Activated naive CD4-positive, alpha-beta T cell treated with anti-CD3 and anti-CD28 coated beads, Interleukin-2, amount 50 U/mL, for 72 hours (primary cell): ENCODE data around the gene EMP1. TPM values are rescaled to one million over a fixed set of nuclear protein-coding genes. Genes with fewer than 3 reads are reported as not detected.

Experiments used
- ATAC-seq, 2 donors: fragments of 150-1000 bp; cut with Tn5 transposase; 2 replicates each; pipeline ENCODE4 v1.10.0; 2021; ENCODE audit warnings: mild to moderate bottlenecking in 2 of 2, moderate library complexity in 2 of 2
- DNase-seq, 2 donors: peaks; one replicate each; pipeline ENCODE4 v3.0.0; 2021 to 2022; ENCODE audit warnings: low spot score in 2 of 2
- H3K27ac Mint-ChIP-seq, 2 donors: one replicate each; pipeline ENCODE4 v1.8.0; 2022; ENCODE audit warnings: mild to moderate bottlenecking in 2 of 2, mixed read lengths in 2 of 2
- H3K36me3 Mint-ChIP-seq, 2 donors: one replicate each; pipeline ENCODE4 v1.8.0; 2022; ENCODE audit warnings: mixed read lengths in 2 of 2
- H3K9me3 Mint-ChIP-seq, 2 donors: one replicate each; pipeline ENCODE4 v1.8.0; 2022; ENCODE audit warnings: mixed read lengths in 2 of 2
- total RNA-seq, 2 donors: library from RNA; stranded (reverse); gene quantifications; one replicate each; pipeline ENCODE4 v1.2.3, GENCODE V29; 2022

Gene EMP1
- total RNA-seq, 2 donors from 2014 or later, result 1.4 to 9.2 TPM

GRCh38 chr12:13227191-13227590, 30.7 kb downstream of the EMP1 start:
- no peak for DNase-seq
- ATAC-seq, result no peak
- H3K9me3 Mint-ChIP-seq, result no peaks in the 10 kb centered on the region
- no peak overlapping the region for H3K27ac Mint-ChIP-seq
- H3K36me3 Mint-ChIP-seq, result no peaks in the 10 kb centered on the region

- Mint-ChIP-seq H3K9me3 (no peaks in the 10 kb centered on the region), H3K36me3 (no peaks in the 10 kb centered on the region), H3K27ac (no peak overlapping the region)
- ATAC-seq (no peak), DNase-seq (no peak)
These were observed 32.1 kb downstream of the EMP1 start for GRCh38 chr12:13228579-13228978.

DNA sequence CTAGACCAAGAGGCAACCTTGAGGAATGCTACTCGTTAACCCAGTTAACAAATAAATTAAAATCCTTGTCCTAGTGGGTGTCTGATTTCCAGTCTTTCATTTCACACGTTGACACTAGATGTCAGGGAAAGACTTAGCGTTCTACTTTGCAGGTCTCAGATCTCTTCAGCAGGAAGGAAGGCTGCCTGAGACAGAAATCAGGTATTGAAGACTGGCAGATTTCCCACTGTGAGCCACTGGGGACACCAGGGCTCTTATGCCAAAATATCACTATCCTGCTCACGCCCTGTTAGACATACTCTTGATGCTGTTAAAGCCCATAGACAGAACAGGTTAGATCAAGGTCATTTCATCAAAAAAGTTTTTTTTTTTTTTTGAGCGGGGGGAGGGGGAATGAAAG, 33.0 kb downstream of the EMP1 start:
- no peaks in the 10 kb centered on the region for H3K36me3 Mint-ChIP-seq
- H3K9me3 Mint-ChIP-seq, result no peaks in the 10 kb centered on the region
- ATAC-seq, result no peak
- no peak for DNase-seq
- no peak overlapping the region for H3K27ac Mint-ChIP-seq

DNA sequence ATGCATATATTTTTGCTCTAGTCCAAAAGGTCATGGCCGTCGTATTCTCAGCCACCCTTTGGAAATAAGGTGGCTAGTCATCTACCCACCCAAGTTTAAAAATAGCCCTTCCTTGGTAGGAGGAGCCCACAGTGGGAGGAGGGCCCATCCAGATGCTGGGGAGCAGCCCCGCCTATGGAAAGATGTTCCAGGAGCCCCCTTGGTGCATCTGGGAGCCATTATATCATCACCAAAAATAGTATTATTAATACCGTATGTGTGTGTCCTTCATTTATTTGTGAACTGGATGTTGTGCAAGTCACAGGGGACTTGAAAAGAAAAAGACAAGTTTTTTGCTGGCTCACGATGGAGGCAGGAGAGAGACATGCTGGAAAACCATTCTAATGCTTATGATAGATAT, 34.0 kb downstream of the EMP1 start:
- Mint-ChIP-seq H3K27ac (no peak overlapping the region), H3K36me3 (no peaks in the 10 kb centered on the region), H3K9me3 (no peaks in the 10 kb centered on the region)
- DNase-seq (no peak), ATAC-seq (no peak)

- ATAC-seq, result peak in 1 of 2 donors; percentile 59
- peak in 1 of 2 donors; percentile 40 for DNase-seq
- H3K27ac Mint-ChIP-seq, result no peak overlapping the region
- no peaks in the 10 kb centered on the region for H3K9me3 Mint-ChIP-seq
- no peaks in the 10 kb centered on the region for H3K36me3 Mint-ChIP-seq
These were observed 37.5 kb downstream of the EMP1 start for GRCh38 chr12:13233830-13234641.

- Mint-ChIP-seq H3K36me3 (no peaks in the 10 kb centered on the region), H3K9me3 (no peaks in the 10 kb centered on the region), H3K27ac (no peak overlapping the region)
- ATAC-seq (no peak), DNase-seq (no peak)
These were observed 41.7 kb downstream of the EMP1 start for GRCh38 chr12:13238204-13238603.

DNA sequence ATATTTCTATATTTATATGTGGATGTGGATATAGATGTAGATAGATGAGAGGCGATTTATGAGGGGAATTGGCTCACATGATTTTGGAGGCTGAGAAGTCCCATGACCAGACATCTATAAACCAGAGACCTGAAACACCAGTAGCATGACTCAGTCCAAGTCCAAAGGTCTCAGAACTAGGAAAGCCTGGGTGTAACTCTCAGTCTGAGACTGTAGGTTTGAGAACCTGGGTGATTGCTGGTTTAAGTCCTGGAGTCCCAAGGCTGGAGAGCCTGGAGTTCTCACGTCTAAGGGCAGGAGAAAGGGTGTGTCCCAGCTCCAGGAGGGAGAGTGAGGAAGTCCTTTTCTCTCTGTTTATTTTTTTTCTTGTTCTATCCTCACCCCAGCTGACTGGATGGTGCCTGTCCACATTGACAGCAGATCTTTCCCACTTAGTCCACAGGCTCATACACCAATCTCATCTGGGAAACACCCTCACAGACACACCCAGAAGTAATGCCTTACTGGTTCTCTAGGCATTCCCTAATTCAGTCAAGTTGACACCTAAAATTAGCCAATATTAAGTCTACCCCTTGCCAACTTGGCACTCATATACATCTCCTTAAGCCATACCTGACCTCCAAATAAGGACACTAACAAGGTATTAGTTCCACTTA, 45.4 kb downstream of the EMP1 start:
- Mint-ChIP-seq H3K9me3 (no peaks in the 10 kb centered on the region), H3K27ac (no peak overlapping the region), H3K36me3 (no peaks in the 10 kb centered on the region)
- ATAC-seq (peak; percentile 24 to 57), DNase-seq (no peak)

DNA sequence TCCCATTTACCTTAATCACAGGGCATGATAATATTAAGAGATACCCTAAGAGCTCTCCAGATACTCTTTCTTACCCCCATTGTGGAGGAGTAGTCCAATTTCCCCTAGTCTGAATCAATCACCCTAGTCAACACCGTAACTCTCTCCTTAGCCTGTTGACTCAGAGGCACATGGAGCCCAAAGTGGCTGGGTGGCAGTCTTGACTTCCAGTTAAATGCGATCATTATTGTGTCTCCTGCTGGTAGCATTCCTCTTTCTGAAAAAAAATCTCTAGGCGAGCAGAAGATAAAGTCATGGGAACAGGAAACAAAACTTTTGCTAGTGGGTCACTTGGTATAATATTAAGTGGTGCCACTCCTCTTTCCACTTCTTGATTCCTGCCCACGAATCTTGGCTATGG, 46.4 kb downstream of the EMP1 start:
- H3K36me3 Mint-ChIP-seq, result no peaks in the 10 kb centered on the region
- H3K9me3 Mint-ChIP-seq, result no peaks in the 10 kb centered on the region
- ATAC-seq (no peak), DNase-seq (no peak)
- H3K27ac Mint-ChIP-seq, result no peak overlapping the region

GRCh38 chr12:13243516-13244070, 47.1 kb downstream of the EMP1 start:
- no peak overlapping the region for H3K27ac Mint-ChIP-seq
- no peaks in the 10 kb centered on the region for H3K36me3 Mint-ChIP-seq
- DNase-seq (no peak), ATAC-seq (no peak)
- H3K9me3 Mint-ChIP-seq, result no peaks in the 10 kb centered on the region

DNA sequence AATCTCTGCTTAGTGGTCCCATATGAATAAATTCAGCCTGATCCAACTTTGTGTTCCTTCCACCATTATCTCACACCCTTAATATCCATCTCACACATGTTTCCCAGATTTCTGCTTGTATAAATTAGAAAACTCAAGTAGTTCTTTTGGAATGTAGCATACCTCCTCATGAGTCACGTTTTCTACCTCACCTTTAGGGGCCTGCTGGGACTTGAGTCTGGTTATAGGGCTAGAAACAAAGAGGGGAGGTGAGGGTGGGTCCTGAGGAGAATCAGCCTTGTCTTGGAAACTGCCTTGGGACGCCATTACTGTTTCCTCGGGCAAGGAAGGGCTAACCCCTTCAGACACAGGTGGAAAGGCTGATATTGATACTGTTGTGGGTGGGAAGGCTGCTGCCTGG, 51.1 kb downstream of the EMP1 start:
- H3K9me3 Mint-ChIP-seq, result no peaks in the 10 kb centered on the region
- H3K36me3 Mint-ChIP-seq, result no peaks in the 10 kb centered on the region
- no peak for DNase-seq
- no peak for ATAC-seq
- no peak overlapping the region for H3K27ac Mint-ChIP-seq

DNA sequence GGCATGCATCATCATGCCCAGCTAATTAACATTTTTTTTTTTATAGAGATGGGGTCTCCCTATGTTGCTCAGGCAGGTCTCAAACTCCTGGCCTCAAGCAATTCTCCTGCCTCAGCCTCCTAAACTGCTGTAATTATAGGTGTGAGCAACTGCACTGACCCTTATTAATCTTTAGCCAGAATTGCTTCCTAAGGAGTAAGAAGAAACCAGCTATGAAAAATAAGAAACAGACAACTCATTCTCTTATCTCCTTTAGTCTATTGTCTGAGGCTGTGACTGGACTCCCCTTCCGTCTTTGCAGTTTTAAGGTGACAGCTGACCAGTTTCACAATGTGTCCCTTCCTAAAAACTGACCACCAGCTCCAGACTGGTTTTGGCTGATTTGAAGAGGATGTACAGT, 52.4 kb downstream of the EMP1 start:
- DNase-seq (no peak), ATAC-seq (no peak)
- no peaks in the 10 kb centered on the region for H3K36me3 Mint-ChIP-seq
- H3K9me3 Mint-ChIP-seq, result no peaks in the 10 kb centered on the region
- H3K27ac Mint-ChIP-seq, result no peak overlapping the region

DNA sequence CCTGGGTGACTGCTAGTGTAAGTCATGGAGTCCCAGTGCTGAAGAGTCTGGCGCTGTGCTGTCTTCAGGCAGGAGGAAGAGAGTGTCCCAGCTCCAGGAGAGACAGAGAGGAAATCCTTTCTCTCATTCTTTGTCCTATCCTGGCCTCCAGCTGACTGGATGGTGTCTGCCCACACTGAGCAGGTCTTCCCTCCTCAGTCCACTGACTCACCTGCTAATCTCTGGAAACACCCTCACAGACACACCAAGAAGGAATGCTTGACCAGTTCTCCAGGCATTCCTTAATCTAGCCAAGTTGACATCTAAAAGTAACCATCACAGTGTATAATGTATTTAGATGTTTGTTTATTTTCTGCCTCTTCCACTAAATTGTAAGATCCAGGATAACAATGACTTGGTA, 53.9 kb downstream of the EMP1 start:
- no peaks in the 10 kb centered on the region for H3K9me3 Mint-ChIP-seq
- DNase-seq (no peak), ATAC-seq (no peak)
- H3K27ac Mint-ChIP-seq, result no peak overlapping the region
- no peaks in the 10 kb centered on the region for H3K36me3 Mint-ChIP-seq

DNA sequence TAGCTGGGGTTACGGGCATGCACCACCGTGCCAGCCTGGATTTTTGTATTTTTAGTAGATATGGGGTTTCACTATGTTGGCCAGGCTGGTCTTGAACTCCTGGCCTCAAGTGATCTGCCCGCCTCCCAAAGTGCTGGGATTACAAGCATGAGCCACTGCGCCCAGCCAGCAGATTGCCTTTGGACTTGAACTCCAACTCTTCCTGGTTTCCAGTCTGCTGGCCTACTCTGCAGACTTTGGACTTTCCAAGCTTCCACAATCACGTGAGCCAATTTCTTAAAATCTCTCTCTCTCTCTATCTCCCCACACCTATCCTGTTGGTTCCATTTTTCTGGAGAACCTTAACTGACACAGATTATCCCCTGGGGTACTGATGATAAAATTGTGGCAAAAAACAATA, 55.0 kb downstream of the EMP1 start:
- ATAC-seq, result no peak
- Mint-ChIP-seq H3K9me3 (no peaks in the 10 kb centered on the region), H3K27ac (no peak overlapping the region), H3K36me3 (no peaks in the 10 kb centered on the region)
- DNase-seq, result no peak

DNA sequence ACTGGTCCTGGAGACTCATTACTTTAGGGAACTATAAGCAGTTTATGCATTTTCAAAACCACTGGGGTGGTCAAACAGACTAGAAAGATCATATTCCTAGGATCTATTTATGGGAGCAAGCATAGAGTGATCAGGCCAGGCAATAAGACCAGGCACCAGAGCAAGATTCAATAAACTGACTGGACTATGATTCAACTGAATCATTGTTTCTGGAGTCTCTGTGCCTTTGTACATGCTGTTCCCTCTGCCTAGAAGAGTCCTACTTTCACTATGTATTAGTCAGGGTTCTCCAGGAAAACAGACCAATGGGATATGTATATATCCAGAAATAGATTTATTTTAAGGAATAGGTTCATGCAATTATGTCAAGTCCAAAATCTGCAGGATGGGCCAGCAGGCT, 55.5 kb downstream of the EMP1 start:
- DNase-seq (no peak), ATAC-seq (no peak)
- Mint-ChIP-seq H3K9me3 (no peaks in the 10 kb centered on the region), H3K36me3 (no peaks in the 10 kb centered on the region), H3K27ac (no peak overlapping the region)

DNA sequence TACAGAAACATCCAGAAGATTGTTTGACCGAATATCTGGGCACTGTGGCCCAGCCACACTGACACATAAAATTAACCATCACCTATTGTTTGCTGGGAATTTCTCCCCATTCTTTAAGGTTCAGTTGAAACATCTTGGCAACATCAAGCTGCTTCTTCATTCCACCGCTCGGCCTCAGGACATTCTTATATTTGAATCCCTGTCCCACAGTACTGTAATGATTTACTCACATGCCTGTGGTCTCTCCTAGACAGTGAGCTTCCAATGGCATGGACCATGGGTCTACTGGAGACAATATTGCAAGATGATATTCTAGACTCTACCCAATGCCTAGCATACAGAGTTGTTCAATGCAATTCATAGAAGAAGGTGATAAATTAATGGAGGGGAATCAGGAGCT, 56.1 kb downstream of the EMP1 start:
- Mint-ChIP-seq H3K36me3 (no peaks in the 10 kb centered on the region), H3K9me3 (no peaks in the 10 kb centered on the region), H3K27ac (no peak overlapping the region)
- DNase-seq (no peak), ATAC-seq (no peak)

DNA sequence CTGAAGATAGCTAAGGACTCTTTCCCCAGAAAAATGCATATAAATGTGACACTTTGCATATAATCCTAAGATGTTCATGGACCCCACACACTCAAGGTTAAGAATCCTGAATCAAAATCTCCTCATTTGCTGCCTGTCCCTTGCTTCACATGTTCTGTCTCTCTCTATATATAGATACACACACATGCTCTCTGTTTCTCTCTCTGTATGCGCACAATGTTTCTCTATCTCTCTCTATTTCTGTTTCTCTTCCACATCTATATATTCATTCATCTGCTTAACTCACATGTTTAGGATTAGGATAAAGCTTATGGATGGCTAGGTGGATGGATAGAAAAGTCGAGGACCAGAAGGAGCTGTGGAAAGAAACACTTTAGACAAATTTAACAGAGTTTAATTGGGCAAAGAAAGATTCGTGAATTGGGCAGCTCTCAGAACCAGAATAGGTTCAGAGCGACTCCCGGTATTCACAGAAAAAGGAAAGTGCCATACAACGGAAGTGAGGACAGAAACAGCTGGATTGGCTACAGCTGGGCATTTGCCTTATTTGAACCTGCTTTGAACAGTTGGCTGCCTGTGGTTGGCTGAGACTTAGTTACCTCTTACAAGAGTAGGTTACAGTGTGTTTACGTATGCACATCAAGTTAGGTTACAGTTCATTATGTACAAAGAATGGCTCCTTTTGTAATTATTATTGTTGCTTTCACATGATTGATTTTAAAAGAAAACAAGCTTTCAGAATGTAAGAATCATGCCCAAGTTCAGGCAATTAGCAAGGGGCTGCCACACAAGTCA, 57.6 kb downstream of the EMP1 start:
- Mint-ChIP-seq H3K9me3 (no peaks in the 10 kb centered on the region), H3K27ac (no peak overlapping the region), H3K36me3 (no peaks in the 10 kb centered on the region)
- no peak for ATAC-seq
- no peak for DNase-seq
